ENCODE data around the gene PLCB4.

GRCh38 chr20:9220874-9221547 lies 152.1 kb downstream of the PLCB4 start:
- no peak for TF ChIP-seq CTCF (IDR thresholded peaks at IDR 0.05)
- TF ChIP-seq POLR2A (IDR thresholded peaks at IDR 0.05), result no peak

All from adrenal gland (tissue), 5 donors.